Middle frontal gyrus (tissue), 1 donor: ENCODE results near the gene EFCAB5.
"Not testable (repeated sequence)": the region's sequence is repeated elsewhere in the genome, so short reads cannot be mapped to it uniquely, and the experiment has no call there.

Experiments used
- DNase-seq: peaks from one replicate; pipeline ENCODE4 v3.0.0-alpha.2; 2015; ENCODE audit warnings: low spot score; ENCODE audit errors: extremely low spot score

The EFCAB5 gene

DNA sequence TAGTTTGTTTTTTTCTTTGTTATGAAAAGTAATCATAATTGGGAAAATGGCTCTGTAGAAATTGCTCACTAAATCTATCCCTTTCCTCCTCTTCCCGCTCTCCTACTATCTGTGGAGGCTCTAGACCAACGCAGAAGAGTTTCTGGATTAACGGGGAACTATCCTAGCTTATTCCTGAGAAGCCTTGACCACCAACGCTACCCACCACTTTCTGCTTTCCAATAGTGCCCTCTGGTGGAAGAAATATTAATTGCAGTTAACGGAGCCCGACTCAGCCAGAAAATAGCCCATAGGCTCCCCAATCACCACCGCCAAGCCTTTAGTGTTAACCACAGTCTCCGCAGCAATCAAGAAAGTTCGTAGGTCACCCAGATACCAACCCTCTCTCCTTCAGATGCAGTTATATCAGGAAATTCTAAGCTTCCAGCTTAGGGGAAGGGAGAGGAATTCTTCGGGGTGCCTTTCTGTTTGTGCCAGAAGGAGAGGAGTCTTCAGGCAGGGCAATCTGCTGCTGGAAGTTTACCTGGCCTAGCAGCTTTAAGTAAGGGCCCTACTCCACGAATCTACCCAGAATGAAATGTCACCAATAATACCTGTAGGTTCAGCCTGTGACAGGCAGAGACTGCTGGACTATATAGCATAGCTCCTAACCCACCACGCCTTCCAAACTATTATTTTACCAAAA is 152.2 kb downstream of the EFCAB5 start:
- peak; percentile 62 for DNase-seq

DNA sequence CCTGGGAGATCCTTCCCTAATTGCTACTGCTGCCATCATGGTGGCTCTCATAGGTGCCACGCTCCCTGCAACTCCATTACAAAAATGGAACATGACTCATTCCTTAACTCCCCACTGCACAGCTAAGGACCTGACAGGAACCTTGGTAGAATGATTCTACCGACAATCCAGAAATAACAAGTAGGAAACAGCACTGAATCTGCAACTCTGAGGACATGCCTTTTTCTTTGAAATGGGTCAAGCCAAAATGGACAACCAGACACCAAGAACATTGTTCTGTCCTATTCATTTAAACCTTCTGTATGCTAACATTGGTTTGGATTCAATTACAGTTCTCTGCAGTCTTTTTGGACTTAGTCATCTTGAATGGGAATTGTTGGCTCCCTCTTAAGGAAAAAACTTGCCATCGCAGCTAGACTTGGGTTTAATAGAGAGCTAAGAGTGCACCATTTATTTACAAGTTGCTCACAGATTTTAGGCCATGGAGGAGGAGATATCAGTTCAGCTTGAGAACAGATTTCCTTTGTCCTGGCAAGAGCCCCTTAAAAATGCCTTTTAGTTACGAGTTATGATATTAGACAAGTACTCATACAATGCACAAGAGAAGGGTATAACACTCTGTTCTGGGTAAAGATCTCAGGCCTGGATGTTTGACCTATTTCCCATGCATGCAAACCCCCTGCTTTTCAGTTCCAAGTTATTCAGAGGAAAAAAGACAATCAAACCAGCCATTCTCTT is 154.2 kb downstream of the EFCAB5 start:
- DNase-seq: no peak

DNA sequence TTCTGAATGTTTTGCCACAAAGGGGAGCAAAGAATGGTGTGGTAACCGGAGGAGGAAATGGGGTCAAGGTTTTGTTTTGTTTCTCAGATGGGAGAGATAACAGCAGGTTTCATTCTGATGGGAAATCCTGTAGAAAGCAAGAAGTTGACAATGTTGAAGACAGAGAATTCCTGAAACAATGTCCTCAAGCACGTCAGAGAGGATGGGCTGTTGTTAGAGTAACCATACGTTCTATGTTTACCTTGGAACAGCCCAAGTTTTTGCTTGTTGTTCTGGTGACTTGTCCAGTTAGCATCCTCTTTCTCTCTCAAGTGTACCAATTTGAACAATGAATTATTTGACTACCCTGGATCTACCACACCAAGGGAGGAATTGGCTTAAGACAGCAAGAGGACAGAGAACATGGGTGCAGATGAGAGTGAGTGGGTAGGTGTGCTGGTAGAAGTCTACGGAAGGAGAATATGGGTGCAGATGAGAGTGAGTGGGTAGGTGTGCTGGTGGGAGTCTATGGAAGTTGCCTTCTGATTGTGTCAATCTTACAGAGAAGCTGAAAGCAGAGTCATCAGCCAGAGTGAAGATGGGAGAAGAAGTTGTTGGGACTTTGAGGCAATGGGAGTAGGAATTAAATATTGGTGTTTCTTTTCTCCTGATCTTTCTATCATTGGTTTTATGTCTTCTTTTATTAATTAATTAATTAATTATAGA is 160.4 kb downstream of the EFCAB5 start:
- DNase-seq: no peak

DNA sequence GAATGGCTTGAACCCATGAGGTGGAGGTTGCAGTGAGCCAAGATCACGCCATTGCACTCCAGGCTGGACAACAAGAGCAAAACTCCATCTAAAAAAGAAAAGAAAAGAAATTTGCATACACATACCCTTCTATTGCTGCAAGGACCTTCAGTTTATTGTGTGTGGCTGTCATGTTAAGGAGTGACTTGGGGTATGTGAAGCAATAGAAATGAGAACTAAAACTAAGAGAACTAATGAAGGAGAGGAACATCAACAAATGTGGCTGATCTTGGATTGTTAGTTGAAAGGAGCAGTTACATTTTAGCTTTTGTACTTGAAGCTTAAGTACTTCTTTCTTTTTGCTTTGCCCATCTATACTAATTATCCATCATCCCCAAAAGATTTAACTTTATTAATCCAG is 162.5 kb downstream of the EFCAB5 start:
- DNase-seq: no peak

DNA sequence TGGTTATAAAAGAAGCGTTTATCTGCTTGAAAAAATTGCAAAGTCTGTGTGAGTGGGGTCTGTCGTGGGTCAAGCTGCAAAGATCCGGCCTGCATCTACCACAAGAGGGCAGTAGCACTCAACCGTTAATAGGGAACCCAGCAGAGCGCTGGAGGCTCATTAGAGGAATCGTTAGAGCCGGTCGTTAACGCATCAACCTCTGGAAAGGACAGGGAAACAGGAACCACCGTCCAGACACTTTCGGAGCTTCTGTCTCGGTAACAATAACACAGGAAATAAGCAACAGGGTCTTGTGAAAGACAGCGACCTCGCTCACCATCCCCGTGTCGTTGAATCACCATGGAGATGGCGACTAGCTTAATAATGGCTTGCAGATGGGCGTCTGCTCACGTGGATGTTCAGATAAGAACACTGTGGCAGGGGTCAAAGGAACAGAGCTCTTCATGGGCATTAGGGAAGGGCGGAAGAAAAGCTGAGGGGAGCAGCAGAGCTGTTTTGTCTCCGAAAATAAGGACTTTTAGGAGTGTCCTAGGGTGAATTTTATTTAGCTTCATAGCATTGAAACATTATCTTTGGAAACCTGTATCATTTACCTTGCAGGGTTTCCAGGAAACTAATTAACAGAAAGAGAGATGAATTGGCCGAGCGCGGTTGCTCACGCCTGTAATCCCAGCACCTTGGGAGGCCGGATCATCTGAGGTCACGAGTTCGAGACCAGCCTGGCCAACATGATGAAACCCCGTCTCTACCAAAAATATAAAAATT is 163.3 kb downstream of the EFCAB5 start:
- peak; percentile 24 for DNase-seq

DNA sequence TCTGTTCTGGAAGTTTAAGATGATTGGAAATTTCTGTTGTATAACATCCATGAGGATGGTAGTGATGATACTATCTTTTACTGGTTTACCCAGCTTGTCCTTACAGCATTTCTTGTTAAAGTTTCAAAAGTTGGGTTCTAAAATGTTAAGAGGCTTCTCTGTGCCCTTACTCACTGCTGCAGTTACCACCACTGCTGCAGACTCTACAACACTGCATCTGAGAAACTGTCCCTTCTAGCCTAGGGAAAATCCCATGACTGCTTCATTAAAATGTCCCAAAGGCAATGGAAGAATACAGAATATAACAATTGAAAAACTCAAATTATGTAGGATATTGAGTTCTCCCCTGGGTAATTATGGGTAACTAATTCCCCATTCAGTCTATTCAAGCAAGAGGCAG is 171.4 kb downstream of the EFCAB5 start:
- DNase-seq: no peak

DNA sequence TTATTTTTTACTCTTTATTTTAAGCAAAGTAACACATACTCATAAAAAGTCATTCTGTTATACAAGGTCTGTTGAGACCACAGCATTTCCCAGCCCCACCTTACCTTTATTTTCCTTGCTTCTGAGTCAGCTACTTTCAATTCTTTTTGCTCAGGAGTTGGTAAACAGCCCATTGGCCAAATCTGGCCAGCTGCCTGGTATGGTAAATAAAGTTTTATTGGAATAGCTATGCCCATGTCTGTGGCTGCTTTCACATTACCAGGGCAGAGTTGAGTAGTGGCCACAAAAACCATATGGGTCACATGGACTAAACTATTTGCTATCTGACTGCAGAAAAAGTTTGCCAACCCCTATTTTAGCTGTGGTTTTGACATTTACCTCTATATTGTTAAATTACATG is 171.8 kb downstream of the EFCAB5 start:
- no peak for DNase-seq

DNA sequence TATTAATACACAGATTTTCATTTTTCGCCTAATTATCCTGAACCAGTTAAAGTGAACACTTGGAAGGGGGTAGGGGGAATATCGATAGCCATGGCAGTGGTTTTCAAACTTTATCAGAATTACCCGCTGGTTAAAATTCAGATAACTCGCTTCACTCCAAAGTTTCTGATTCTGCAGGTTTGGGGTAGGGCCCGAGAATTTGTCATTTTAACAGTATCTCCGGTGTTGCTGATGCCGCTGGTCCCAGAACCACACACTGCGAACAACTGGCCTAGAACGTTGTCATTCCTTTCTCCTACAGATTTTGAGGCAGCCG is 174.9 kb downstream of the EFCAB5 start:
- DNase-seq: no peak

DNA sequence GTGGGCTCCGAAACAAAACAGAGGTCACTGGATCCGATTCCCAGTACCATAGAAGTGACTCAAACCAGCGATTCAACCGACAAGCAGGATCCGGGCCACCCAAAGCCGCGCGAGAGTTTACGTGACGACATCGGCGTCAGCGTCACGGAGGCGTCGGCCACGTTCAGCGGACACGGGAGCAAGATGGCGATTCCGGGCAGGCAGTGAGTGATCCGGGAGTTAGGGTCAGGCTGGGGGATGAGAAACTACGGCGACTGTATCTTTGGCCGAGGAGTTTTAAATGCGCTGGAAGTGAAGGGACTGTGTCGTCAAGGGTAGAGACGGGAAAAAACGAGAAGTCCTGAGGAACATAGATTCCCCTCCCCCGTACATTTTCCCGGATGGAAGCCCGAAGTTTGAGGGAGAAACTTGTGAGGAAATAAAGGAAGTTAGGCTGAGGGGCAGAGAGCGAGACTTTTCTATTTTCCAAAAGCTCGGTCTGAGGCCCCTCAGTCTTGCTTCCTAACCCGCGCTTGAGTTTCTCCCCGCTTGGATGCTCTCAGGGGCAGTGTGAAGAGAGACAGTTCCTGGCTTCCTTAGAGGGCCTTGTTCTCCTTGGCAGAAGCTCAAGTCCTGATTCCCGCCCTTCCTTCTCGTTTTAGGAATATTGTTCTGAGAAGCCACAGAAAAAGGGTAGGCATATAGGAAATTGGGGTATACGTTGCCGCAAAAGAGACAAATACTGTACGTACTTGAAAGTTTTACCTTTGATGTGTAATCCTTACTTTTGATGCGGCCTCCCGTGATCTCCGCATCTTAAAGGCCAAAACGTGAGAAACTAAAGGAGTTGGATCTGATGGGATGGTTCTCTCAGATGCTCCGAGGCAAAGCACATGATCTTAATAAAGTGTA is 175.5 kb downstream of the EFCAB5 start, which contains the start of gene NSRP1:
TSS of gene NSRP1 (plus strand) at position 156 of the 891 bp plus-strand sequence. CDS start at position 184, 28 bp downstream.
- peak; percentile 94 for DNase-seq

DNA sequence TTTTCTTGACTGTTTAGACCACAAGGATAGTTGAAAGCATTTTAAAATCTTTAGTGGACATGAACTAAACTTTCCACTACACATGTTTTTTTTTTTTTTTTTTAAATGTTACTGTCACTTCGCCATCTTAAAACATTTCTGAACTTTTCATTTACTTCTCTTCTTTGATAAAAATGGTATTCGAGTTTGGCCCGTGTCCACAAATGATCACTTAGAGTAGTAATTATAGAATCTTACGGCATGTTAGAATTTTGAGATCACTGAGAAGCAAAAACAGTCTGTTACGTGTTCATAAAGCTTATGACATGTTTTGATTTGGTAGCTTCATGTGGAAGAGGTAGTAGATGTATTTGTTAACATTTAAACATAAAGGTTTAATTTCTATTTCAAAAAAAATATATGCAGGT is 176.2 kb downstream of the EFCAB5 start:
- no peak for DNase-seq

DNA sequence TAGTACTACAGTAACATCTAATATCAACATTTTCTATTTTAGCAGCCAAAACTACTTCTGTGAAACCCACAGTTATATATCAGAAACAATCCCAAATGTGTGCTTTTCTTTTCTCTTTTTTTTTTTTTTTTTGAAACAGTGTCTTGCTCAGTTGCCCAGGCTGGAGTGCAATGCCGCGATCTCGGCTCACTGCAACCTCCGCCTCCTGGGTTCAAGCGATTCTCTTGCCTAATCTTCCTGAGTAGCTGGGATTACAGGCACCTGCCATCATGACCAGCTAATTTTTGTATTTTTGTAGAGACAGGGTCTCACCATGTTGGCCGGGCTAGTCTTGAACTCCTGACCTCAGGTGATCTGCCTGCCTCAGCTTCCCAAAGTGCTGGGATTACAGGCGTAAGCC is 177.2 kb downstream of the EFCAB5 start:
- not testable (repeated sequence) for DNase-seq

DNA sequence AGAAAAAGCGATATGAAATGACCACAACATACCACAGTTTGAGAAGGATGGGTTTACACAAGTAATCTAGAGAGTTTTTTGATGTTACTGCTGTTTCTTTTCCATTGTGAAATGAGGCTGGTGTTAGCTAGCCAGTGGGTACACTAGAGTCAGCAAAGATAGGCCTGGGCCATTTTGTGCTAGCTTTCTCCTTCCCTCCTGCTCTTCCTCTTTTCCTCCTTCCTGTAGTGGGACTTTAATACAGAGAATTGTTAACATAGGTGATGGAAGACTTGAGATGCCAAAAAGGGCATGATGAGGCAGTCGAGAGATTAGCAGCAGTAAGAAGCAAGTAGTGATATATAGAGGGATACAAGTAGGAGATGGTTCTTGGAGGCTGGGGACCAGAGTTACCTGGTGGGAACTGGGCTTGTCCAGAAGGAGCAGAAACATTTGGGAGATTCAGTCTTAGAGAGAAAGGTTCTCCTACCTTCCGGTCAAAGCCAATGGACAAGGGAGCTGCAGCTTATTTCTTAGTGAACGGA is 182.9 kb downstream of the EFCAB5 start:
- DNase-seq: no peak

DNA sequence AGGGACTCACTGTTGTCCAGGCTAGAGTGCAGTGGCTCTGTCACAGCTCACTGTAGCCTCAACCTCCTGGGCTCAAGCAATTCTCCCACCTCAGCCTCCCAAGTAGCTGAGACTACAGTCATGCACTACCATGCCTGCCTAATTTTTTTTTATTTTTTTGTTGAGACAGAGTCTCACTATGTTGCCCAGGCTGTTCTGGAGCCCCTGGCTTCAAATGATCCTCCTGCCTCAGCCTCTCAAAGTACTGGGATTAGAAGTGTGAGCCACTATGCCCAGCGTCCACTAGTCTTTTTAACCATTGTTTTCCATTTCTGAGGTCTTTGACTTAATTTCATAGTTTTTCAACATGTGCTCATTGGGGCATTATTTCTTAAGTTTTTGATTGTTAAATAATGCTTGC is 188.7 kb downstream of the EFCAB5 start:
- DNase-seq: no peak

DNA sequence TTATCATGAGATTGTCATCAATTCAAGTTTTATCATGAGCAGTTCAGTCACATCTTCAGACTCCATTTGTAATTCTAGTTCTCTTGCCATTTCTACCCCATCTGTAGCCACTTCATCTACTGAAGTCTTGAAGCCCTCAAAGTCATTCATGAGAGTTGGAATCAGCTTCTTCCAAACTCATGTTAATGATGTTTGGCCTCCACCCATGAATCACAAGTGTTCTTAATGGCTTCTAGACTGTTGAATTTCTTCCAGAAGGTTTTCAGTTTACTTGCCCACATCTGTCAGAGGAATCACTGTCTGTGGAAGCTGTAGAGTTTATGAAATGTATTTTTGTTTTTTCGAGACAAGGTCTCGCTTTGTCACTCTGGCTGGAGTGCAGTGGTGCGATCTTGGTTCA is 191.2 kb downstream of the EFCAB5 start:
- no peak for DNase-seq

DNA sequence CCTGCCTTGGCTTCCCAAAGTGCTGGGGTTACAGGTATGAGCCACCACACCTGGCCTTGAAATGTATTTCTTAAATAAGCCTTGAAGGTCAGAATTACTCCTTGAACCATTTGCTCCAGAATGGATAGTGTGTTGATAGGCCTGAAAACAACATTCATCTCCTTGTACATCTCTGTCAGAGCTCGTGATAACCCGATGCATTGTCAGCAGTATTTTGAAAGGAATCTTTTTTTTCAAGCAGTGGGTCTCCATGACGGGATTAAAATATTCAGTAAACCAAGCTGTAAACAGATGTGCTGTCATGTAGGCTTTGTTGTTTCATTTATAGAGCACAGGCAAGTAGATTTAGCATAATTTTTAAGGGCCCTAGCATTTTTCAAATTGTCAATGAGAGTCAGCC is 191.8 kb downstream of the EFCAB5 start:
- no peak for DNase-seq

DNA sequence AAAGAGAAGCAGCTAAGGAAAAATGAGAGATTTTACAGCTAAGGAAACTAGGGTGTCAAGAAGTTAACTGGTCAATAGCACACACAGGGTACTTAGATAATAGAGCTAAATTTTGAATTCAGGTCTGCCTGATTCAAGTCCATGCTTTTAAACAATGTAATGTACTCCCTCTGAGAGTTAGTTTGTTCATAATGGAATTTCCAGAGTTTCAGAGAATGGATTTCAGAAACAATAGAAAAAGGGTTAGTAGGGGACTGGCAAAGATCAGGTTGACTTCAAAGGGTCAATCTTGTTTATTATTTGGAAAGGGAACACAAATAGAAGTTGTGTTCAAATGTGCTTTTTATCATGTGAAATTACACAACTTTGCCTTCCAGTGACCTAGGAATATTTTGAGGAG is 193.1 kb downstream of the EFCAB5 start:
- no peak for DNase-seq

DNA sequence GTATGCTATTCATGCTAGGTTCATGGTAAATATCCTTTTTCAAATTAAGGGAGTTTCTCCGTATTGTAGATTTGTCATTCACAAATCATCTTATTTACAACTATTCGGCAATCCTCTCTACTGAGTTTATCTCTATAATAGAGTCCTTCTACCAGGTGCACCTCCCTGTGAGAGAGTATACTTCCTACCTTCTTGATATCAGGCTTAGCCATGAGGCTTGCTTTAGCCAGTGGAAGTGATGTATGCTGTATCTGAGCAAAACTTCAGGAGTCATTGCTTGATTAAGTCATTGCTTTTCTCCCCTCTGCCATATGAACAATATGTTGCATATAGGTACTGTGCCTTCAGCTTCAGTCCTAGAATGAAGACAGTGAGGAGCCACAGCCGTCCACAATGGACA is 195.7 kb downstream of the EFCAB5 start:
- no peak for DNase-seq

DNA sequence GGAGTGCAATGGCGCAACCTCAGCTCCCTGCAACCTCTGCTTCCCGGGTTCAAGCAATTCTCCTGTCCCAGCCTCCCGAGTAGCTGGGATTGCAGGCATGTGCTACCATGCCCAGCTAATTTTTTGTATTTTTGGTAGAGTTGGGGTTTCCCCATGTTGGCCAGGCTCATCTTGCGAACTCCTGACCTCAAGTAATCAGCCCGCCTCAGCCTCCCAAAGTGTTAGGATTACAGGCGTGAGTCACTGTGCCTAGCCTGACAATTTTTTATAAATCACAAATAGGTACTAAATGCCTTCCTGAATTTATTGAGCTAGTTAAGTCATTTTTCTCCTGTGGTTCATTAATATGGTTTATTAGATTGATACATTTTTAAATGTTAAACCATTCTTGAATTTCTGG is 206.4 kb downstream of the EFCAB5 start:
- DNase-seq: not testable (repeated sequence)

DNA sequence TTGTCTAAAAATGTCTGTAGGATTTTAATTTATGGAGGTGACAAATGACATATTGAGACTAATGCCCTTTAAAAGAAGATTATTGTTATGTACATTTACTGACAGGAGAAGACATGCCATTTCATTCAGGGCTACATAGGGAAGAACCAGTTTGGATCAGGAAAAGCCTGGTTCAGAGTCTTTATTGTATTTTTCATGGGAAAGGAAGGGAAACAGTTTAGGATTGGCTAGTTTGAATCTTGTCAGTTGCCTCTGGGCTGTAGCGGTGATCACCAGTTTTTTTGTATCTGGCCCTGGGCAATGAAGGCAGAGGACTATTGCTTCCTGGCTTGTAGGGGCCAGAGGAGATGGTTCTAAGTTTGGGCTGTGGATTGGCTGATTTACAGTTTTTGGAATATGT is 206.9 kb downstream of the EFCAB5 start:
- DNase-seq: no peak

DNA sequence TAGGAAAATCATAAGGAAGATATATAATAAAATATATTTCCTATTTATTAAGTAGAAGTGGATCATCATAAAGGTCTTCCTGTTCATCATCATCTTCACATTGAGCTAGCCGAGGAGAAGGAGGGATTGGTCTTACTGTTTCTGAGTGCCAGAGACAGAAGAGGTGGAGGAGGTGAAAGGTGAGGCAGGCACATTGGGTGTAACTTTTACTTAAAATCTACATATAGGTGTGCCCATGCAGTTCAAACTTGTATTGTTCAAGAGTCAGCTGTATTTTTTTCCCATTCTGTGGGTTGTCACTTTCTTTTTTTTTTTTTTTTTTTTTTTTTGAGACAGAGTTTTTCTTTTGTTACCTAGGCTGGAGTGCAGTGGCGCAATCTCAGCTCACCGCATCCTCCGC is 210.0 kb downstream of the EFCAB5 start:
- no peak for DNase-seq

DNA sequence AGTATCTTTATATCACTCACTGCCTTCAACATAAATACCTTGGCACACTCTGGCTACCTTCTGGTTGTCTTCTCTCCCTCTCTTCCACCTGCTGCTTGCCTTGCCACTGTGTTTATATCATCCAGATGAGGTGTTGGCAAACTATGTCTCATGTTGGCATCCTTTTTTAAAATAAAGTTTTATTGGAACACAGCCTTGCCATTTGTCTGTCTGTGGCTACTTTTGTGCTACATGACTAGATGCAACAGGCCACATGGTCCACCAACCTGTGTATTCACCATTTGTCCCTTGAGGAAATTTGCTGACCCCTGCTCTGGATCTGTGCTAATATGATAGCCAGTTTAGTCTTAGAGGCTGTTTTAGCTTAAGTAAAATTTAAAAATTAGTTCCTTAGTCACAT is 212.0 kb downstream of the EFCAB5 start:
- DNase-seq: no peak
